Neural progenitor cell (in vitro differentiated cells): ENCODE measurements around the gene CST8.

Experiments used
- EZH2 ChIP-seq: fragments of 200-600 bp; sonication (generic); IDR thresholded peaks from 2 replicates; pipeline ENCODE4 v1.6.1; 2017; ENCODE audit warnings: antibody characterized with exemption, mild to moderate bottlenecking, moderate library complexity
- TF ChIP-seq, protein P1 (sequence below): fragments of 200-600 bp; sonication (generic); IDR thresholded peaks from 2 replicates; pipeline ENCODE4 v1.5.1; 2017; ENCODE audit warnings: antibody characterized with exemption, mild to moderate bottlenecking

- TF ChIP-seq, protein P1, sequence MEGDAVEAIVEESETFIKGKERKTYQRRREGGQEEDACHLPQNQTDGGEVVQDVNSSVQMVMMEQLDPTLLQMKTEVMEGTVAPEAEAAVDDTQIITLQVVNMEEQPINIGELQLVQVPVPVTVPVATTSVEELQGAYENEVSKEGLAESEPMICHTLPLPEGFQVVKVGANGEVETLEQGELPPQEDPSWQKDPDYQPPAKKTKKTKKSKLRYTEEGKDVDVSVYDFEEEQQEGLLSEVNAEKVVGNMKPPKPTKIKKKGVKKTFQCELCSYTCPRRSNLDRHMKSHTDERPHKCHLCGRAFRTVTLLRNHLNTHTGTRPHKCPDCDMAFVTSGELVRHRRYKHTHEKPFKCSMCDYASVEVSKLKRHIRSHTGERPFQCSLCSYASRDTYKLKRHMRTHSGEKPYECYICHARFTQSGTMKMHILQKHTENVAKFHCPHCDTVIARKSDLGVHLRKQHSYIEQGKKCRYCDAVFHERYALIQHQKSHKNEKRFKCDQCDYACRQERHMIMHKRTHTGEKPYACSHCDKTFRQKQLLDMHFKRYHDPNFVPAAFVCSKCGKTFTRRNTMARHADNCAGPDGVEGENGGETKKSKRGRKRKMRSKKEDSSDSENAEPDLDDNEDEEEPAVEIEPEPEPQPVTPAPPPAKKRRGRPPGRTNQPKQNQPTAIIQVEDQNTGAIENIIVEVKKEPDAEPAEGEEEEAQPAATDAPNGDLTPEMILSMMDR, result no peak
- no peak for TF ChIP-seq EZH2
Observed at GRCh38 chr20:23524146-23524545, 33.2 kb downstream of the CST8 start.
